GM13977 (cell line): Measurements from ENCODE around the gene TRPM1.

Source experiments
- DNase-seq: peaks from one replicate; pipeline ENCODE4 v3.0.0; 2012; ENCODE audit warnings: low spot score
- in situ Hi-C: fragments of 300-500 bp; cut with MboI; formaldehyde crosslinking; loops from one replicate; pipeline ENCODE4 v1.12.0; 2022; ENCODE audit warnings: low sequenced_read_pairs, low pct_unique_long_range_greater_than_20kb, mixed read lengths, inconsistent platforms; ENCODE audit not compliant: unreplicated experiment
- TF ChIP-seq, protein P1 (sequence below): IDR thresholded peaks from 2 replicates; pipeline ENCODE4 v1.5.1; 2012; ENCODE audit warnings: mild to moderate bottlenecking, control low read depth; ENCODE audit not compliant: insufficient read depth; ENCODE audit errors: extremely low read depth, missing control alignments

The TRPM1 gene

DNA sequence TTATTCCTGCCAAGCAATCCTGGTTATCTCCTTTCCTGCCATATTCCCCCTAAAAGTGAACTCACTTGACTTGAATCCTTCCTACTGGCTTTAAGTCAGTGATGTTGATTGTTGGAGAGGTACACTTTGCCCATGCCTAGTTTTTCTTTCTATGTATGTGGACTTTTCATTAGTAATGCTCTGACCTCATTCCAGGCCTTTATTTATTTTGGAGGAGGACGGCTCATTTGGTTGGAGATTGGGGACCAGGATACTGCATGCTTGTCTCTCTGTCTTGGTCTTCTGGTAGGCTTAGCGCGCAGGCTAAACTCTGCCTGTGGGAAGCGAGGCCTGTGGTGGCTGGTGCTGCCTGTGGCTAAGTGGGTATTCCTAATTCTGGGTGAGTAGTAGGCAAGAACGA, 81.0 kb downstream of the TRPM1 start:
- no peak for DNase-seq
- in situ Hi-C loops = no loop called here

GRCh38 chr15:31019986-31020385, 81.5 kb downstream of the TRPM1 start:
- in situ Hi-C loops = no loop called here
- TF ChIP-seq, protein P1, sequence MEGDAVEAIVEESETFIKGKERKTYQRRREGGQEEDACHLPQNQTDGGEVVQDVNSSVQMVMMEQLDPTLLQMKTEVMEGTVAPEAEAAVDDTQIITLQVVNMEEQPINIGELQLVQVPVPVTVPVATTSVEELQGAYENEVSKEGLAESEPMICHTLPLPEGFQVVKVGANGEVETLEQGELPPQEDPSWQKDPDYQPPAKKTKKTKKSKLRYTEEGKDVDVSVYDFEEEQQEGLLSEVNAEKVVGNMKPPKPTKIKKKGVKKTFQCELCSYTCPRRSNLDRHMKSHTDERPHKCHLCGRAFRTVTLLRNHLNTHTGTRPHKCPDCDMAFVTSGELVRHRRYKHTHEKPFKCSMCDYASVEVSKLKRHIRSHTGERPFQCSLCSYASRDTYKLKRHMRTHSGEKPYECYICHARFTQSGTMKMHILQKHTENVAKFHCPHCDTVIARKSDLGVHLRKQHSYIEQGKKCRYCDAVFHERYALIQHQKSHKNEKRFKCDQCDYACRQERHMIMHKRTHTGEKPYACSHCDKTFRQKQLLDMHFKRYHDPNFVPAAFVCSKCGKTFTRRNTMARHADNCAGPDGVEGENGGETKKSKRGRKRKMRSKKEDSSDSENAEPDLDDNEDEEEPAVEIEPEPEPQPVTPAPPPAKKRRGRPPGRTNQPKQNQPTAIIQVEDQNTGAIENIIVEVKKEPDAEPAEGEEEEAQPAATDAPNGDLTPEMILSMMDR = no peak
- DNase-seq = no peak

More for the DNA sequence above, 81.0 kb downstream of the TRPM1 start:
- TF ChIP-seq, protein P1 = no peak

- in situ Hi-C loops = no loop called here
- TF ChIP-seq, protein P1 = no peak
- no peak for DNase-seq
These were observed 84.2 kb downstream of the TRPM1 start for GRCh38 chr15:31017311-31017710.

DNA sequence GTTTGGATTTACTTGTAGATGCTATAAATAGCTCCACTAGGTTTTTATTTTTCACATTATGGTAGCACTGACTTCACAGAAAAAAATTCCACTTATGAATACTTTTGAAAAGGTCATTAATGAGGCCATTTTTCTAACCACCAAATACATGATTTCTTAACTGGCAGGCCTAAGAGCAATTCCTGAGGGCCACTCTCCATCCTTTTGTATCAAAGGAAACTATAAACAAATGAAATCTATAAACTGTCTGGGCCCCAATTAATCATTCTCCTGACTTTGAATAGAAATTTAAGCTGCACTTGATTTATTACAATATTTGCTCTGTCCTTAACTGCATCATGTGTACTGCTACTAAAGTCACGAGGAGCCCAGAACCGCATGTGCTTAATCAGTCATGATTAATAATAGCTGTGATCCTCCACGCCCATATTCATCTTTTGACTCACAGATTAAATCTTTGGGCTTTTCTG, 85.0 kb downstream of the TRPM1 start:
- TF ChIP-seq, protein P1 = no peak
- in situ Hi-C loops = no loop called here
- DNase-seq = no peak

DNA sequence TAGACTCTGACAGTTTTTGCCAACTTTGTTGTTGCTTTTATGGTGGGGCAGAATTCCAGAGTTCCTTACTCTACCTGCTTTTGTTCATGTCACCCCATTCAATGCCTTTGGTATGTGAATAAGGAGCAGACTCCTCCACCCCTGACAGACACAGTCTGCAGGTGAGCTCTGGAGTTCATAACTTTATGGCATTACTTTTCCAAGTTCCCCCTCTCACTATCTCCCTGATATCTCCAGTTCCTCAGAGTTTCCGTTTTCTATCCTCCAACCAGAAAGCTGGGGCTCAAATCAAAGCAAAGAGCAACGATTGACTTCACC, 87.0 kb downstream of the TRPM1 start:
- in situ Hi-C loops = no loop called here
- DNase-seq = no peak
- TF ChIP-seq, protein P1 = no peak

DNA sequence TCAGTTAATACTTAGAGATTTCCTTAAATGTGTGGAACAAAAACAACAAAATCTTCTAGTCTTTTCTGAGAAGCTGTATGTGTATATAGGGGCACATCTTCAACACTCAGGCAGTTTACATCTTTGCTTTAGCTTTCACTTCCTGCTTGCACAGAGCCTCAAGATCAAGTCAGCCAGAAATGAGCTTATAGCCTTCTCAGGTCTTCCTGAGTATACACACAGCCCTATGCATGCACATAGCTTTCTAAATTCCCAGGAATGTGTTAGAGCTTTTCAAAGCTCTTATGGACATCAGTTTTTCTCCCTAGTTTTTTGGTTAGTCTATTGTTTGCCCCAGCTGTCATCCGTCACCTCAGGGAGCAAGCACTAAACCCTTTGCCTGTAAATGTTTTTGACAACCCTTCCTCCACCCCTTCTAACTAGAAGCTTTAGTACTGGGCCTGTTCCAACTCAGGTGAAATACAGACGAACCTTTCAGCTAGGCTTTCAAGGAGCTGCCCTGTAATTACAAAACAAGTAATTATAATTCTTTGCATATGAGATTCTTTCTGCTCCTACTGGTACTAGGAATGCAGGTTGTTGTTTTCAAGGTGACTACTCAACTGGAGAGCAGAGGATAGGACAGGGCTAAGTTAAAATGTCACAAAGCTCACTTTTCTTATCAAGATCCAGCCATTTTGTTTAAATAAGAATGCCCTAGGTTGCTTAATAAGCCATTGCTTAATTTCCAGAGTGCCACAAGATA, 87.5 kb downstream of the TRPM1 start:
- in situ Hi-C loops = no loop called here
- peak; percentile 42 for DNase-seq
- TF ChIP-seq, protein P1 = no peak

DNA sequence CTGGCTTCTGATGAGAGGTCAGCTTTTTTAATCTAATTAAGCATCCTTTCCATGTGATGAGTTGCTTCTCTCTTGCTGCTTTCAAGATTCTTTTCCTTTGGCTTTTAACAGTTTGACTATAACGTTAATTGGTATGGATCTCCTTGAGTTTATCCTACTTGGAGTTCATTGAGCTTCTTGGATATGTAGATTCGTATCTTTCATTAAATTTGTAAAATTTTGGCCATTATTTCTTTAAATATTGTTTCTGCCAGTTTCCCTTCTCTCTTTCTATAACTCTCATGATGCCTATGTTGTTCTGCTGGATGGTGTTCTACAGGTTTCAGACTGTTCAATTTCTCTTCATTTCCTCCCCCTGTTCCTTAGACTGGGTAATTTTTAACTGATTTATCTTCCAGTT, 89.1 kb downstream of the TRPM1 start:
- TF ChIP-seq, protein P1 = no peak
- in situ Hi-C loops = no loop called here
- DNase-seq = no peak
